HT1080 (cell line): ENCODE data around the gene KRTAP4-2. TPM values are rescaled to one million over a fixed set of nuclear protein-coding genes. Genes with fewer than 3 reads are reported as not detected.
"Not testable (repeated sequence)": the region's sequence is repeated elsewhere in the genome, so short reads cannot be mapped to it uniquely, and the experiment has no call there.

Source experiments
- DNase-seq: peaks from one replicate; pipeline ENCODE4 v3.0.0-alpha.2; 2015; ENCODE audit warnings: low read depth
- small RNA-seq: library from RNA; depleted of rRNA; stranded (forward); fragments of <200 nt; gene quantifications from one replicate; pipeline ENCODE3, GENCODE V24; 2014
- total RNA-seq: library from RNA; depleted of rRNA; stranded (reverse); fragments of >200 nt; shearing (Covaris generic); gene quantifications from 2 replicates; pipeline ENCODE4 v1.2.3, GENCODE V29; 2014; rRNA removed

The KRTAP4-2 gene
- total RNA-seq, 1 experiment from 2014 or later: not detected

- peak; percentile 42 for DNase-seq
Measured at GRCh38 chr17:41163828-41164227, 14.2 kb downstream of the KRTAP4-2 start.

- no peak for DNase-seq
Measured at GRCh38 chr17:41160648-41161047, 17.4 kb downstream of the KRTAP4-2 start, which contains the start of gene KRTAP4-4. Gene KRTAP4-4, minus strand, starts transcription at chr17:41160748. Its CDS starts 57 bp downstream, at chr17:41160691.

GRCh38 chr17:41160190-41160589 lies 17.8 kb downstream of the KRTAP4-2 start:
- not testable (repeated sequence) for DNase-seq

- no peak for DNase-seq
Measured at GRCh38 chr17:41153856-41154255, 24.2 kb downstream of the KRTAP4-2 start.

- no peak for DNase-seq
Measured at GRCh38 chr17:41151525-41151924, 26.5 kb downstream of the KRTAP4-2 start.

- no peak for DNase-seq
Measured at GRCh38 chr17:41150026-41150425, 28.0 kb downstream of the KRTAP4-2 start.

GRCh38 chr17:41149652-41149985 lies 28.4 kb downstream of the KRTAP4-2 start, which contains the start of gene KRTAP4-5:
Gene KRTAP4-5, minus strand, starts transcription at chr17:41149825. Its CDS starts 58 bp downstream, at chr17:41149767.
- no peak for DNase-seq

- not testable (repeated sequence) for DNase-seq
Measured at GRCh38 chr17:41148971-41149651, 28.9 kb downstream of the KRTAP4-2 start.

- DNase-seq: no peak
Measured at GRCh38 chr17:41147531-41148204, 30.4 kb downstream of the KRTAP4-2 start.

GRCh38 chr17:41145261-41145660 lies 32.8 kb downstream of the KRTAP4-2 start:
- DNase-seq: no peak

- no peak for DNase-seq
Measured at GRCh38 chr17:41144846-41145245, 33.2 kb downstream of the KRTAP4-2 start.

- DNase-seq: no peak
Measured at GRCh38 chr17:41141361-41141760, 36.7 kb downstream of the KRTAP4-2 start.

- peak; percentile 97 for DNase-seq
Measured at GRCh38 chr17:41140360-41141131, 37.5 kb downstream of the KRTAP4-2 start, which contains the start of gene KRTAP4-6. Gene KRTAP4-6, minus strand, starts transcription at chr17:41140544. Its CDS starts 57 bp downstream, at chr17:41140487.

- DNase-seq: not testable (repeated sequence)
Measured at GRCh38 chr17:41139865-41140264, 38.2 kb downstream of the KRTAP4-2 start.

GRCh38 chr17:41133880-41134735 lies 43.9 kb downstream of the KRTAP4-2 start:
- DNase-seq: no peak

- DNase-seq: peak; percentile 75
Measured at GRCh38 chr17:41131979-41132378, 46.0 kb downstream of the KRTAP4-2 start.

Small RNA genes within 50 kb of the gene (small RNA-seq; reads per million reads assigned to genes)
- gene KRTAP4-17P: not detected

Other genes starting within 250 kb of the KRTAP4-2 start
- 0.33 TPM in 1 of 2 replicates, not detected in the other for gene KRT23, start 240.6 kb downstream of the KRTAP4-2 start, total RNA-seq
- not detected in 2 replicates for gene KRT39, start 211.3 kb downstream of the KRTAP4-2 start, total RNA-seq
- gene KRT40, start 193.9 kb downstream of the KRTAP4-2 start, total RNA-seq: not detected in 2 replicates
- gene KRTAP3-3, start 184.1 kb downstream of the KRTAP4-2 start, total RNA-seq: not detected in 2 replicates
- gene KRTAP3-2, start 178.3 kb downstream of the KRTAP4-2 start, total RNA-seq: not detected in 2 replicates
- not detected in 2 replicates for gene KRTAP3-1, start 169.1 kb downstream of the KRTAP4-2 start, total RNA-seq
- not detected in 2 replicates for gene KRTAP1-5, start 151.0 kb downstream of the KRTAP4-2 start, total RNA-seq
- not detected in 2 replicates for gene KRTAP1-4, start 148.0 kb downstream of the KRTAP4-2 start, total RNA-seq
- not detected in 2 replicates for gene KRTAP1-3, start 143.3 kb downstream of the KRTAP4-2 start, total RNA-seq
- gene KRTAP1-1, start 136.8 kb downstream of the KRTAP4-2 start, total RNA-seq: not detected in 2 replicates
- 2.0 TPM in 1 of 2 replicates, not detected in the other for gene KRTAP2-1, start 130.9 kb downstream of the KRTAP4-2 start, total RNA-seq
- not detected in 2 replicates for gene KRTAP2-2, start 123.0 kb downstream of the KRTAP4-2 start, total RNA-seq
- 1.2 and 6.2 TPM in 2 replicates for gene KRTAP2-3, start 118.1 kb downstream of the KRTAP4-2 start, total RNA-seq
- not detected in 2 replicates for gene KRTAP2-4, start 112.3 kb downstream of the KRTAP4-2 start, total RNA-seq
- gene KRTAP4-7, start 94.1 kb downstream of the KRTAP4-2 start, total RNA-seq: not detected in 2 replicates
- gene KRTAP4-8, start 80.1 kb downstream of the KRTAP4-2 start, total RNA-seq: not detected in 2 replicates
- not detected in 2 replicates for gene KRTAP4-16, start 76.0 kb downstream of the KRTAP4-2 start, total RNA-seq
- 0.29 and 0.57 TPM in 2 replicates for gene KRTAP4-9, start 72.8 kb downstream of the KRTAP4-2 start, total RNA-seq
- not detected in 2 replicates for gene KRTAP4-11, start 59.8 kb downstream of the KRTAP4-2 start, total RNA-seq
- not detected in 2 replicates for gene KRTAP4-12, start 54.0 kb downstream of the KRTAP4-2 start, total RNA-seq
- not detected in 2 replicates for gene KRTAP4-6, start 37.7 kb downstream of the KRTAP4-2 start, total RNA-seq
- not detected in 2 replicates for gene KRTAP4-5, start 28.4 kb downstream of the KRTAP4-2 start, total RNA-seq
- gene KRTAP4-4, start 17.5 kb downstream of the KRTAP4-2 start, total RNA-seq: not detected in 2 replicates
- not detected in 2 replicates for gene KRTAP4-3, start 10.0 kb downstream of the KRTAP4-2 start, total RNA-seq
- not detected in 2 replicates for gene KRTAP4-1, start 6.7 kb upstream of the KRTAP4-2 start, total RNA-seq
- gene KRTAP9-1, start 11.7 kb upstream of the KRTAP4-2 start, total RNA-seq: not detected in 2 replicates
- not detected in 2 replicates for gene KRTAP9-2, start 48.4 kb upstream of the KRTAP4-2 start, total RNA-seq
- gene KRTAP9-3, start 54.2 kb upstream of the KRTAP4-2 start, total RNA-seq: not detected in 2 replicates
- not detected in 2 replicates for gene KRTAP9-8, start 59.8 kb upstream of the KRTAP4-2 start, total RNA-seq
- not detected in 2 replicates for gene KRTAP9-4, start 71.5 kb upstream of the KRTAP4-2 start, total RNA-seq
- gene KRTAP9-9, start 77.2 kb upstream of the KRTAP4-2 start, total RNA-seq: not detected in 2 replicates
- gene KRTAP9-6, start 87.2 kb upstream of the KRTAP4-2 start, total RNA-seq: not detected in 2 replicates
- gene KRTAP9-7, start 97.5 kb upstream of the KRTAP4-2 start, total RNA-seq: not detected in 2 replicates
- gene KRTAP29-1, start 124.6 kb upstream of the KRTAP4-2 start, total RNA-seq: not detected in 2 replicates
- gene KRTAP16-1, start 131.1 kb upstream of the KRTAP4-2 start, total RNA-seq: not detected in 2 replicates
- gene KRTAP17-1, start 137.5 kb upstream of the KRTAP4-2 start, total RNA-seq: not detected in 2 replicates
- gene KRT33A, start 172.6 kb upstream of the KRTAP4-2 start, total RNA-seq: not detected in 2 replicates
- gene KRT33B, start 191.6 kb upstream of the KRTAP4-2 start, total RNA-seq: not detected in 2 replicates
- gene KRT34, start 204.1 kb upstream of the KRTAP4-2 start, total RNA-seq: 0.80 and 1.2 TPM in 2 replicates
- gene KRT31, start 219.4 kb upstream of the KRTAP4-2 start, total RNA-seq: not detected in 2 replicates
- gene KRT37, start 246.4 kb upstream of the KRTAP4-2 start, total RNA-seq: not detected in 2 replicates